Forelimb muscle (tissue), 1 donor: ENCODE results near the gene ATP10B. TPM values are rescaled to one million over a fixed set of nuclear protein-coding genes. Genes with fewer than 3 reads are reported as not detected.

Experiments
- DNase-seq: peaks from one replicate; pipeline ENCODE4 v3.0.0-alpha.2; 2013; ENCODE audit warnings: low read depth
- polyA plus RNA-seq: library from polyadenylated mRNA; unstranded; fragments of 120-200 nt; gene quantifications from one replicate; pipeline ENCODE4 v1.2.1, GENCODE V29; 2013; ENCODE audit not compliant: insufficient read length

The ATP10B gene
- polyA plus RNA-seq, 1 donor = 0.35 TPM

DNA sequence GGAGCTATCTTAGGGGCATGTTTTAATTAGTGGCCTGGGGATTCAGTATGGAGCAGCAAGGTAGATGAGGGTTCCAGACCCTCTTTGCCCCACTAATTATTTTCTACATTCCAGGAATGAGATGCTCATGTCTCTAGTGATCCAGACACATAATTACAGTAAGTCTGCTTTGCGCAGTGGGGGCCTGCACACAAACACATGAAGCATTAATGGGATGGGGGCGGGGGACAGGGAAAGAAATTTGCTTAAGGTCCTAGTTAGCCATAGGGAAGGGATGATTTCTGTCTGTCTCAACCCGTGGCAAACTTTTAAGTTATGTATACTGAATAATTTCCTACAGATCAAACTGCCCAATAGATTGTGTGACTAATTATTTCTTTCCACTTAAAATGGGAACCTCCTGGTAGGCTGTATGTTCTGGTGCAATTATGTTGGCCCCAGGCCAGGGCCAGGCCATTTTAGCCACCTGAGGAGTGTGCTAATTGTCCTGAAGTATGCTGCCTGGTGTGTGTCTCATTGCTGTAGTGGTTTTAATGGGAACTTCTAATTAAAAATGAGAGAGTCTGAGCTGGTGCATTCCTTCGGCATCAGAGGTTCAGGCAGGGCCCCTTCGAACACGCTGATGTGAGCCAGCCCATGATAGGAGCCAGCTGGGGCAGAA lies 295.9 kb downstream of the ATP10B start:
- no peak for DNase-seq

DNA sequence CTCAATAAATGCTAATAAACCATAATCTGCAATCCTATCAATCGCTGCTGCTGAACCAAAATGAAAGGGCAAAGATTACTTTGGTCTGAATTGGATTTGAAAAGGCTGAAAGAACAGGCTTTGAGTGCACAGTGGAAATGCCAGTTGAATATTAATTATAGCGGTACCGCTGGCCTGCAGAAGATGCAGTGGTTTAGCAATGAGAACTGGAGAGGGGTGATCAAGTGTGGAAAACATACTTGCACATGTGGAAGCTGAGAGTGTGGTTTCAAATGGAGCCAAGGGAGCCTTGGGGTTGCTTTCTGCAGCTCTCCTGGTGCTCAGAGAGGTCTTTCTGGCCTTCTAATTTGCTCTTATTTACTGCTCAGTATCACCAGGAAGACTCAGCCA lies 296.4 kb downstream of the ATP10B start:
- DNase-seq = no peak

GRCh38 chr5:160550075-160550474 lies 301.9 kb downstream of the ATP10B start:
- DNase-seq = no peak

- no peak for DNase-seq
These were observed 302.9 kb downstream of the ATP10B start for GRCh38 chr5:160548949-160549645.

DNA sequence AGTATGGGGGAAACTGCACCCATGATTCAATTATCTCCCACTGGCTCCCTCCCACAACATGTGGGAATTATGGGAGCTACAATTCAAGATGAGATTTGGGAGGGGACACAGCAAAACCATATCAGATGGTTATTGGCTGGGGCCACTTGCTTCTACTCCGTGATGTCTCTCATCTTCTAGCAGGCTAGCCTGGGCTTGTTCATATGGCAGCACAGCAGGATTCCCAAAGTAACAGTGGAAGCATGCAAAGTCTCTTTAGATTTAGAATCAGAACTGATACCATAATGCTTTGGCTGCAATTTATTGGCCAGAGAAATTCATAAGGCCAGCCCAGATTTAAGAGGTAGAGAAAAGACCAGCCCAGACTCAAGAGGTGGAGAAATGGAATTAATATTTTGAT lies 304.1 kb downstream of the ATP10B start:
- no peak for DNase-seq

DNA sequence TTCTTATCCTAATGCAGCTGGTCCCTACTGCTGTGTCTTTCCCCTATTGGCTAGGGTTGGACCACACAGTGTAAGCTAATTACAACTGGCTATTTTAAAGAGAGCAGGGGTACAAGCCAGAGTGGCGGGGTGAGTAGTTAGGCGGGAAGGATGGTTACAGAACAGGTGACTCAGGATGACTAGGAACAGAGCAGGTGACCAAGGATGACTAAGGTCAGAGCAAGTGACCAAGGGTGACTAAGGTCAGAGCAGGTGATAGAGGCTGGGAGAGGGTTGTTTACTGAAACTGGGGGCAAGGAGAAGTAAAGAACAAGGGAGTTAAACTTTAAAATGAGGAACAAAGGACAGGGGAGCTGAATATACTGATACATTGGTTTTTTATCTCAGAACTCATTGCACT lies 304.9 kb downstream of the ATP10B start:
- DNase-seq = no peak

- DNase-seq = no peak
These were observed 306.2 kb downstream of the ATP10B start for GRCh38 chr5:160545832-160546231.

DNA sequence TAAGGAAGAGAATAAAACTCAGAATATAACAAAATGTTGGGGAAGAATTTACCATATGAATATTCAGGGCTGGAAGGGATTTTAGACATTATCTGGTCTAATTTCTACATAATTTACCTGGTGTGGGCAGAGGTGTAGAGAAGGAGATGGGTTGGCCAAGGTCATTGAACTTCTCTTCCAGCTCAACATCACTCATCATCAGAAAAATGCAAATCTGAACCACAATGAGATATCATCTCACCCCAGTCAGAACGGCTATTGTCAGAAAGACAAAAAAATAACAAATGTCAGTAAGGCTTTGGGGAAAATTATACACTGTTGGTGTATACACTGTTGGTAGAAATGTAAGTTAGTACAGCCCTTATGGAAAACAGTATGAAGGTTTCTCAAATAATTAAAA lies 308.6 kb downstream of the ATP10B start:
- no peak for DNase-seq

DNA sequence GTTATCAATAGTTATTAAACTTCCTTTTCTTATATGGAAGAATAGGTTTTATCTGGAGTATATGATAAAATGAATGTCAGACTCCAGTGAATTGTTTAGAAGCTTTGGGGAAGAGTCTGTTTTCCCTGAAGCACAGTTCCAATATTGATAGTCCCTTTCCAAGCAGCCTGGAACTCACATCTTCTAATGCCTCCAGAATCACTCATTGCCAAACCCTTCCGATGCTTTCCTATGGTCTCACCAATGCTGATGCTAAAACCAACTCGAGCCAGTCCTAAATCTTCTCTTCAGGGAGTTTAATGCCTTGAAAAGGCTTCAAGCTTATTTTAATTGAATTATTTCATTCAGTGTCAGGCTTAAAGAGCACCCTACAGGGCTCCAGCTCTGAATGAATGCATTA lies 309.2 kb downstream of the ATP10B start:
- no peak for DNase-seq

DNA sequence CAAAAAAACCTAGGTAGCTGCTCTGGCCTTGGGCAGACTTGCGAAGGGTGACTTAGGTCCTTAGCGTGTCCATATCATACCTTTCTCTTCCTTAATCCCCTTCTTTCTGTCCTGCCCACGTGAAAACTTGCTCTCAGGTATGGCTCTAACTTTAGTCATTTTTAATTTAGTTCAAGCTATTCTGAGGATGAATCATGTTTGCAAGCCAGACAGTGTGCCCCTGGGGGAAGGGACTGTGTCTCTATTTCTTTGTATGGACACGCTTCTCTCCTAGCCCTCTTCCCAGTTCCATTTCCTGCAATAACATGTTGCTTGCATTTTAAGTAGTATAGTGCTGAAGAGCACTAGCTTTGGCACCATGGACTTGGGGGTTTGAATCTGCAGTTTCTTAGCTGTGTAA lies 309.7 kb downstream of the ATP10B start:
- DNase-seq = no peak

DNA sequence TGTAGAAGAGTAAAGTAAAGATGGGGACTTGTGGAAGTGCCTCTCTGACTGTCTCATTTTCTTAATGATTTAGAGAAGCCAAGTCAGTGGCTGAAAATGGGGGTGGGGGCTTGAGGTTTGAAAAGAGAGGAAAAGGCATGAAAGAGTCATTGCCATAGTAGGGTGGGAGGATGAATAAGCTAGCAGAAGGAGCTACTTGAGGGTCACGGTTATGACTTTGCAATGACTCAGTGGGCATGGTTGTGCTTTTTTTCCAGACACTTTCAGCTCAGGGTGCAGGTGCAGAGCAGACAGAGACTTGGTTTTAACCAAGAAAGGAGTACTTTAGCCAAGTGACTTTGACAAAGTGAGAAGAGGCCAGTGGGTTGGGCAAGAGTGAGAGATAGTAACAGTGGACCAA lies 312.6 kb downstream of the ATP10B start:
- no peak for DNase-seq

GRCh38 chr5:160537940-160538339 lies 314.1 kb downstream of the ATP10B start:
- DNase-seq = no peak

DNA sequence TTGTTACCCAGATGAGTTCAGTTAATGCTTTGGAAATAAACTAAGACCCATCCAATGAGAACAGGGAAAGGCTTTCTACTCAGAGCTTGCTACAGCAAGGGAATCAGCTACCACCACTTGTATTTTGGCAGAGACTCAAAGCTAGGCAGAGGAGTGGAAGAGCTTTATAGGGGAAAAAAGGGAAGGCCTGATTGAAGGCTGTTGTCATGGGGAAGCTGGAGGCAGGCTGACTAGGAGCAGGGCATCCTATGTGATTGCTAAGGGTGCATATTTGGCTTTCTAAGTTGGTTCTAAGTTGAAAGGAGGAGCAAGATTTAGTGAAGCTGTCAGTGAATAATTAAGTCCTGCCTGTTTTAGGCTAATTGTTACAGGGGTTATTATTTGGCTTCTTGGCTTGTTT lies 314.9 kb downstream of the ATP10B start:
- DNase-seq = no peak

DNA sequence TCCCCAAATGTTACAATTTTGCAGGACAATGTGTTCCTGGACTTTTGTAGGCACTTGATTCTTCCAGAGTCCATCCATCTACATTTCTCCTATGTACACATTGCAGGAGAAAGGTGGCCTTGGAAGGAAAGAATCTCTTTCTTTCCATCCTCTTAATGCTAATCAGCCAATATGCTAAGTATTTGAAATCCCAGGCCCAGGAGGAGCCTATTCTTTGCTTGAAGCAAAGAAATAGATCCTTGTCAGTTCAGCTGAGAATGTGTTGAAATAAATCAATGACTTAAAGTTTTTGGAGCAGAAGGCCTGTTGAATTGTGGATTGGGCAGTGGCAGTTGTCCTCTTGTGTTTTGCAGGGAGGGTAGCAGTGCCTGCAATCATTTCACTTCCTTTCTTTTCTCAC lies 317.1 kb downstream of the ATP10B start:
- no peak for DNase-seq

GRCh38 chr5:160534125-160534524 lies 317.9 kb downstream of the ATP10B start:
- DNase-seq = no peak

DNA sequence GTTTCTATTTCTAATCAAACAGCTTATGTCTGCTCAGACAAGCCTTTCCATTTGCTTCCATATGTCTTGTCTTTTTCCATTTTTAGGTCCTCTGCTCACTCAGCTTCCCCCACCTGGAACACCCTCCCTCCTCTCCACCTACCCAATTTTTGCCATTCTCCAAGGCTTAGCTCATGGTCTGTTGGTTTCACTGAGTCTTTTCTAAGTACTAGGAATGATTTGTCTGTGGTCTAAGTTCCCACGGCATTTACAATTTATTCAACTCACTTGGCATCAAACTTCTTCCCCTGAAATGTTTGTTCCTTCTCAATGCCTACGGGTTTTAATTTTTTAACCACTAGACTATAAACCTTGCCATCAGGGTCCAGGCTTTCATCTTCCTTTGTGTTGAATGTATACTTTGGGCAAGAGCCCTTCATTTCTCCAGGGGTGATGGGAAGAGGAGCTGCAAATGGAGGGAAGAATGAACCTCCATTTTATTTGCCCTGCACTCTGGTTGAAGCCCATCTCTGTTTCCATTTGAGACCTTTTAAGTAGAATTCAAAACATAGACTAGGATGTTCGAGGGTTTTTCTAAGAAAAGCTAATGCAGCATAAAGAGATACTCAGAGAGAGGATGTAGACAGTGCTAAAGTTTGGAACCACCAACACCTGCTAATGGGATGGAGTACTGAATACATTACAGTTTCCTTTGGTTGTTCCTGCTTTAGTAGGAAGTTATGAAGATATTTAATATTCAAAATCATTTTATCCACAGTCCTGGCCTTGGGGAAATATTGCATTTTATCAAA lies 326.3 kb downstream of the ATP10B start:
- DNase-seq = no peak

DNA sequence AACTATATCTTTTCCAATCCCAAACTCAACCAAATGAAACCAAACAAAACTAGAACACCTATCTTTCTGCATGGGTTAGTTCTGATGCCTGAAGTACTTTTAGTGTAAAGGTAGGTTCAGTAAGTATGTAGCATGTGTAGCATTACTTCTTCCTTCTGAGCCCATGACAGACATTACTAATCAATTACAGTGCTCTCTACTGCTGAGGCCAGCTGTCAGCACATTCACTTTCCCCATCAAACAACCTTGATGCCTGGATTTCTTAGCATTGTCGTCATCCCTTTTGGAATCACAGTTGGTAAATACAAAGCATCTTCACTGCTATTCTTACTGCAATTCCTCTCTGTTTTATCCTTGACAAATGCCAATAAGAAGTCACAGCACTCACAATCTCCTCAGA lies 327.2 kb downstream of the ATP10B start:
- DNase-seq = no peak

GRCh38 chr5:160523502-160524163 lies 328.4 kb downstream of the ATP10B start:
- DNase-seq = no peak

GRCh38 chr5:160521392-160521663 lies 330.7 kb downstream of the ATP10B start:
- DNase-seq = no peak

DNA sequence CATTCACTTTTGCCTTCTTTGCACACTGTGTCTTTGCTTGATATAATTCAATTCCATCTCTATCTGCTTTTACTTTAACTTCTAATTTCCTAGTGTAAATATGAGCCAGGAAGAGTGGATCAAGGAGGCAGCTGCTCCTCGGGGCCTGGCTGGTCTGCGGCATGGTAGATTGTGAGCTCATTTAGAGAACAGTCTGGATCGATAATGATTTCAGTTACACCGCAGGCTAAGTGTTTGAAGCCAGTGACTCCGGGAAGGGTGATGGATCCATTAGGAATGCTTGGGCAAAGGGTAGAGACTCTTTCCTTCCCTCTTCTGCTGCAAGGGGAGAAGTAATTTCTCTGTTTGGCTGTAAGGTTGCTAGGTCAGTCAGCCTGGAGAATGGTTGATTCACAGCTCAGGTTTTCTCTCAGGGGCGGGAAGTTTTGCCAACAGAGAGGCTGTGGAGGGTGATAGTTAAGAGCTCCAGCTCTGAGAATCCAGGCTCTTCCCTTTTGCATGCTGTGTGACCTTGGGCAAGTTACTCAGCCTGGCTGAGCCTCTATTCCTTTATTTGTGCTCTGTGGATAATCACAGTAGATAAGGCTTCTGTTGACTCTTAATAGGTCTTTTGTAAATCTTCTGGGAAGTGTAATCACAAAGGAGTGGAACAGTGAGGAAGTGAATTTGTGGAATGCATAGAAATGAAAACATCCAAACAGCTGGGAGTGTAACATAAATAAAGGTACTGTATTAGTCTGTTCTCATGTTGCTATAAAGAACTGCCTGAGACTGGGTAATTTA lies 331.2 kb downstream of the ATP10B start:
- no peak for DNase-seq

DNA sequence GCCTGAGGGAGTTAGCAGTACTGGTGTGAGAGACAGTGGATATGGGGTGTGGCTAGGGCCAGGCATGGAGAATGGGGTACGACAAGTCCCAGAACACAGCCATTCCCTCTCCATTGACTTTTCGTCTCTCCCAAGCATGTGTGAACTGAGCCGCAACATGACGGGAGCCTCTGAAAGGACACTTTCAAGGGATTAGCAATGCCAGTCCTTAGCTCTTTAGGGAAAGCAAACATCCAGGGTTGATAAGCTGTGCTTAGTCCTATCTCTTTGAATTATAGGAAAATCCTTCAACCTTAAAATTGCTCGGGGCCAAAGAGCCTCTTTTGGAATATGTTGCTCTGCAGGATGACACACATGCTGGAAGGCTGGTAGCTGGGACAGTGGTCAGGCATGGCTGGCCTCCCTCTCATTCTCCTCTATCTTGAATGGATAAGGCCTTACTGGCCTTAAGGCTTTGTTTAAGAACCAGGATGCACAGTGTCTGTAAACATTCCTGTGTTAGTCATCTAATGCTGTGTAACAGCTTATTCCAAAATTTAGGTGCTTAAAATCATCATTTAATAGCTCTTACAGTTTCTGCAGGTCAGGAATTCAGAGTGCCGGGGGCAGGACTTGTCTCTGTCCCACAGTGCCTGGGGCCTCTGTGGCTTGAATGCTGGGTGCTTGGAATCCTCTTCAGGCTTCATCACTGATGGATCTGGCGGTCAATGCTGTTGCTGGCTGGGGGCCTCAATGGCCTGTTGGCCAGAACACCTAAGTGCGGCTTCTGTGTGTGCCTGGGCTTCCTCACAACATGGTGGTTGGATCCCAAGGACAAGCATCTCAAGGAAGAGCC lies 335.1 kb downstream of the ATP10B start:
- DNase-seq = no peak
